Measurements from ENCODE around the gene UBE2F. TPM values are rescaled to one million over a fixed set of nuclear protein-coding genes. Genes with fewer than 3 reads are reported as not detected.

The UBE2F gene
- total and polyA plus RNA-seq, 9 of the 15 experiments (the other 6 are each of a cell fraction or from before 2014, with no cell fraction given) = 18.1 to 88.1 (median 53.0) TPM

GRCh38 chr2:237964578-237965404, 2.0 kb upstream of the UBE2F start (continued):
- TF ChIP-seq ZBTB40 (IDR thresholded peaks at IDR 0.05) = peak; percentile 79
- TF ChIP-seq ZBTB40 (CRISPR knock-in tag; IDR thresholded peaks at IDR 0.05) = peak; percentile 64
- TF ChIP-seq HDAC6 (IDR thresholded peaks at IDR 0.05; ENCODE audit: low read depth, low read length) = no peak
- TF ChIP-seq SP1 (CRISPR knock-in tag; IDR thresholded peaks at IDR 0.05) = peak; percentile 81
- peak; percentile 94 for TF ChIP-seq SMARCC2 (IDR thresholded peaks at IDR 0.05; ENCODE audit: low read depth)
- peak; percentile 7 for TF ChIP-seq KDM5B (IDR thresholded peaks at IDR 0.05; ENCODE audit: insufficient replicate concordance, low read depth, low read length)
- peak; percentile 56 for TF ChIP-seq GMEB1 (CRISPR knock-in tag; IDR thresholded peaks at IDR 0.05)
- TF ChIP-seq SIN3B (IDR thresholded peaks at IDR 0.05; ENCODE audit: low read depth) = no peak
- peak; percentile 67 for TF ChIP-seq STAT5B (CRISPR knock-in tag; IDR thresholded peaks at IDR 0.05)
- TF ChIP-seq DLX4 (CRISPR knock-in tag; IDR thresholded peaks at IDR 0.05) = no peak
- TF ChIP-seq CREB5 (CRISPR knock-in tag; IDR thresholded peaks at IDR 0.05) = no peak; the same call in 1 of the 2 replicates
- no peak; the same call in 1 of the 2 replicates for TF ChIP-seq MAFF (IDR thresholded peaks at IDR 0.05; ENCODE audit: low read length)

All from K562 (cell line).